ENCODE data around the gene RPS28. TPM values are rescaled to one million over a fixed set of nuclear protein-coding genes. Genes with fewer than 3 reads are reported as not detected.

RPS28 gene
- total RNA-seq, 1 donor from 2014 or later: 1,239 TPM

GRCh38 chr19:8319807-8320520 lies 1.3 kb upstream of the RPS28 start:
- DNase-seq (ENCODE audit: low spot score): no peak

GRCh38 chr19:8320564-8321066 lies 681 bp upstream of the RPS28 start:
- no peak for DNase-seq (ENCODE audit: low spot score)

GRCh38 chr19:8321986-8322637 lies 816 bp downstream of the RPS28 start:
- DNase-seq (ENCODE audit: low spot score): no peak

- no peak for DNase-seq (ENCODE audit: low spot score)
These were observed 1.3 kb downstream of the RPS28 start for GRCh38 chr19:8322638-8322997.

- DNase-seq (ENCODE audit: low spot score): no peak
These were observed 2.5 kb downstream of the RPS28 start for GRCh38 chr19:8323781-8324185.

- DNase-seq (ENCODE audit: low spot score): no peak
These were observed 3.1 kb downstream of the RPS28 start for GRCh38 chr19:8324186-8325050.

- no peak for DNase-seq (ENCODE audit: low spot score)
These were observed 4.2 kb downstream of the RPS28 start for GRCh38 chr19:8325454-8325853.

GRCh38 chr19:8329996-8330395 lies 8.7 kb downstream of the RPS28 start:
- DNase-seq (ENCODE audit: low spot score): no peak

GRCh38 chr19:8331263-8331845 lies 10.1 kb downstream of the RPS28 start:
- DNase-seq (ENCODE audit: low spot score): no peak

- DNase-seq (ENCODE audit: low spot score): no peak
These were observed 11.9 kb downstream of the RPS28 start for GRCh38 chr19:8332976-8333766.

- no peak for DNase-seq (ENCODE audit: low spot score)
These were observed 12.6 kb downstream of the RPS28 start for GRCh38 chr19:8333767-8334457.

- no peak for DNase-seq (ENCODE audit: low spot score)
These were observed 13.4 kb downstream of the RPS28 start for GRCh38 chr19:8334458-8335342.

- DNase-seq (ENCODE audit: low spot score): no peak
These were observed 14.2 kb downstream of the RPS28 start for GRCh38 chr19:8335343-8336071.

GRCh38 chr19:8336072-8336569 lies 14.8 kb downstream of the RPS28 start:
- no peak for DNase-seq (ENCODE audit: low spot score)

GRCh38 chr19:8336660-8337059 lies 15.4 kb downstream of the RPS28 start:
- no peak for DNase-seq (ENCODE audit: low spot score)

GRCh38 chr19:8337728-8338127 lies 16.4 kb downstream of the RPS28 start:
- no peak for DNase-seq (ENCODE audit: low spot score)

GRCh38 chr19:8338835-8339234 lies 17.5 kb downstream of the RPS28 start:
- no peak for DNase-seq (ENCODE audit: low spot score)

Measured in mesenteric fat pad (tissue), 1 donor.